LNCAP (cell line): ENCODE measurements around the gene NTM.

Experiments used
- CTCF ChIP-seq: fragments of 450-650 bp; IDR thresholded peaks from 2 replicates; pipeline ENCODE4 v1.5.1; 2017; ENCODE audit warnings: mild to moderate bottlenecking

NTM gene

GRCh38 chr11:131392528-131393255, 22.3 kb downstream of the NTM start:
- TF ChIP-seq CTCF, result no peak

GRCh38 chr11:131393691-131394090, 23.3 kb downstream of the NTM start:
- no peak for TF ChIP-seq CTCF

GRCh38 chr11:131397675-131398074, 27.3 kb downstream of the NTM start:
- no peak for TF ChIP-seq CTCF

- TF ChIP-seq CTCF, result no peak
Measured at GRCh38 chr11:131402040-131402439, 31.6 kb downstream of the NTM start.

GRCh38 chr11:131404010-131404409, 33.6 kb downstream of the NTM start:
- TF ChIP-seq CTCF, result no peak

- peak; percentile 92 for TF ChIP-seq CTCF
Measured at GRCh38 chr11:131408025-131408640, 37.7 kb downstream of the NTM start.

GRCh38 chr11:131409345-131409744, 38.9 kb downstream of the NTM start:
- TF ChIP-seq CTCF, result no peak
